ENCODE data around the gene TBC1D25. TPM values are rescaled to one million over a fixed set of nuclear protein-coding genes. Genes with fewer than 3 reads are reported as not detected.
"Not testable (repeated sequence)": the region's sequence is repeated elsewhere in the genome, so short reads cannot be mapped to it uniquely, and the experiment has no call there.

Gene TBC1D25
- total RNA-seq, 1 donor from 2014 or later = 16.9 TPM

DNA sequence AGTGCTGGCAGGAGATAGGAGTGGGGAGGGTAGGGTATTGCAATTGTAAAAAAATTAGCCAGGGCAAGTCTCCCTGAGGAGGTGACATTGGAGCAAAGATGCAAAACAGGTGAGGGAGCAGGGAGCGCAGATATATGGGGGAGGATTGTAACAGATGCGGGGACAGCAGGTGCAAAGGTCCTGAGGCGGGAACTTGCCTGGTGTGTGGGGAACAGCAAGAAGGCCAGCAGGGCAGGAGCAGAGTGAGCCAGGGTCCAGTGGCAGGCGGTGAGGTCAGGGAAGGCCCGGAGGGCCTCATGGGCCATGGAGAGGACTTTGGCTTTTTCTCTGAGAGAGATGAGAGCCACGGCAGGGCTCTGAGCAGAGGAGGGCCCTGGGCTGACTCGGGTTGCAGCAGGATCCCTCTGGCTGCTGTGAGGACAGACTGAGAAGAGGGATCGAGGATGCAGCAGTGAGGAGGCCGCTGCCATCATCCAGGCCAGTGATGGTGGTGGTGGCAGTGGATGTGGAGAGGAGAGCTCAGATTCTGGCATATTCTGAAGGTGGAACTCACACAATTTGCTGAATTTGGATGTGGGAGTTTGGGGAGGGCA, 24.6 kb upstream of the TBC1D25 start:
- intact Hi-C loops (cut with micrococcal nuclease) = no loop called here

DNA sequence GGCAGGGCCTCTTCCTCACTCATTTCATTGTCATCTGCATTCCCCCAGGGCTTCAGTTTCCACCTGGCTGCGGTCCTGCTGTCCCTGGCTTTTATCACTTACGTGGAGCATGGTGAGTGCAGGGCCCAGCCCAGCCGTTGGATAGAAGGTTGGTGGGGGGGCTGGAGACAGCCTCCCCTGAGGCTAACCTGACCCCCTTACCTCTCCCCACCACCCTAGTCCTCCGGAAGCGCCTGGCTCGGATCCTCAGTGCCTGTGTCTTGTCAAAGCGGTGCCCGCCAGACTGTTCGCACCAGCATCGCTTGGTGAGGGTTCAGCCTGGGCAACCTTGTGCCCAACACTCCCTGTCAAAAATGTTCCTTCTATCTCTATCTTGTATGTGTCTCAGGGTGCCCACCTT, 23.7 kb upstream of the TBC1D25 start:
- intact Hi-C loops (cut with micrococcal nuclease) = no loop called here

DNA sequence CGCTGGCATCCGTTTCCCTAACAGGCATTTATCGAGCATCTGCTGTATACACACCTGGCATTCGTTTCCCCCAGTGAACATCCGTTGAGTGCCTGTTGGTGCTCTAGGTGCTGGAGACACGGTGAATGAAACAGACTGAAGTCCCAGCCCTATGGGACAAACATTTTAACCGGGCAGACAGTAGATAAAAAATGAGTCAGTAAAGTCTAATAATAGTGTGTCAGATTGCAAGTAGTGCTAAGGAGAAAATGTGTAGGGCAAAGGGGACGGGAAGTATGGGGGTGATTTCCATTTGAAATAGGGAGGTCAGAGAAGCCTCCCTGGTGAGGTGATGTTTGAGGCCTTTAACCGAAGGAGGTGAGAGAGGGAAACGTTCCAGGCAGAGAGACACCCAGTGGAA, 23.2 kb upstream of the TBC1D25 start:
- intact Hi-C loops (cut with micrococcal nuclease) = no loop called here

DNA sequence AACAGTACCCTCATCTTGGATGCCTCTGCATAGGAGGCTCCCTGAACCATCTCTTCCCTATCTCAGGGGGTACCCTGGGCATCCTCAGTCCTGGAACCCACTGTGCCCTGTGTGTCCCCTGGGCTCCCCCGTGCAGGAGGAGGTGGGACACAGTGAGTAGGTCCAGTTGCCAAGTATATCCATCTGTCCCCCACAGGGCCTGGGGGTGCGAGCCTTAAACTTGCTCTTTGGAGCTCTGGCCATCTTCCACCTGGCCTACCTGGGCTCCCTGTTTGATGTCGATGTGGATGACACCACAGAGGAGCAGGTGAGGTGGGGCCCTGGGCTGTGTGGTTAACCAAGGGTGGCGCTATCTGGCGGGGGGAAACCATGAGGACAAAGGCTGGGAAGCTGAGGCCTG, 22.5 kb upstream of the TBC1D25 start:
- intact Hi-C loops (cut with micrococcal nuclease) = no loop called here

DNA sequence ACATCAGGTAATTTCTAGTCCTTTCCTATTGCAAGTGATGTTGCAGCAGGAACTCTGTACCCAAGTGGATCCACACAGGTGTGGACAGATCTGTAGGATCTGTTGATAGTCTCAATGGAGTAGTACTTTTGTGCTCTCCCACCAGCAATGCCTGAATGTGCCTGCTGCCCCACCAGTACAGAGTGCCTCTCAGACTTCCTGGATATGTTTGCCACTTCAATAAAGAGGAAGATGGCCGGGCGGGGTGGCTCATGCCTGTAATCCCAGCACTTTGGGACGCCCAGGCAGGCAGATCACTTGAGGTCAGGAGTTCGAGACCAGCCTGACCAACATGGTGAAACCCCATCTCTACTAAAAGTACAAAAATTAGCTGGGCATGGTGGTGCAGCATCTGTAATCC, 20.0 kb upstream of the TBC1D25 start:
- intact Hi-C loops (cut with micrococcal nuclease) = not testable (repeated sequence)

DNA sequence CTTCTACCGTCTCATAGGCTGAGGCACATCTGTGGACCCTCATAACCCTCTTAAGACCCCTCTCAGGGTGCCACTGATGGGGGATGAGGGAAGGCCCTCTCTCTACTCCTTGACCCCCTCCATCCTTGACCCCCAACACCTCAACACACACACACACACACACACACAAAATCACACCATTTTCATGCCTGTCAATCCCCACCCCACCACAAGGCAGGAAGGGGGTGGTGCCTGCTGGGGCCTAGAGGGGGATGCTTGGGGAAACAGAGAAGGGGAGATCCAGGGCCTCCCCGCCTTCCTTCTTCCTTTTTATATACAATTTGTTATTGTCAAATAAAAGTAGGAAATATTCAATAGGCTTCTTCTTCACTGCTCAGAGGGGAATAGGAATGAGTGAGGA, 19.1 kb upstream of the TBC1D25 start:
- intact Hi-C loops (cut with micrococcal nuclease) = no loop called here

DNA sequence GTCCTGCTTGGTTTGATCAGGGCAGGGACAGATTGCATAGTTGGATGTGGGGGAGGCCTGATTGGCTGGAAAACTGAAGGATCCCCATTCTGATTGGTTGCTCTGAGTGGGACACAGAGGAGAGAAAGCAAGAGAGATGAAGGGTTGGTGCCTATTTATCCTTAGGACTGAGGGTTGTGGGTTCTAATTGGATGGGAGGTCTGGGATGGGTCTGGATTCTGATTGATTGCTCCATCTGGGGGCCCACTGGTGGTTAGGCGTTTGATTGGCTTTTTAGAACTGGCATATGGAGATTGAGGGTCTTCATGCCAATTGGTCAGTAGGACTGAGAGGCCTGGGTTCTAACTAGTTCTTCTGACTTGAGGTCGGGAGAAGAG, 18.6 kb upstream of the TBC1D25 start:
- intact Hi-C loops (cut with micrococcal nuclease) = loop anchor here (1.0 kb wide), 5 partner anchors 13 to 748 kb away; partner anchors contain the start of genes FTSJ1, PORCN, PPP1R3F and RBM3

DNA sequence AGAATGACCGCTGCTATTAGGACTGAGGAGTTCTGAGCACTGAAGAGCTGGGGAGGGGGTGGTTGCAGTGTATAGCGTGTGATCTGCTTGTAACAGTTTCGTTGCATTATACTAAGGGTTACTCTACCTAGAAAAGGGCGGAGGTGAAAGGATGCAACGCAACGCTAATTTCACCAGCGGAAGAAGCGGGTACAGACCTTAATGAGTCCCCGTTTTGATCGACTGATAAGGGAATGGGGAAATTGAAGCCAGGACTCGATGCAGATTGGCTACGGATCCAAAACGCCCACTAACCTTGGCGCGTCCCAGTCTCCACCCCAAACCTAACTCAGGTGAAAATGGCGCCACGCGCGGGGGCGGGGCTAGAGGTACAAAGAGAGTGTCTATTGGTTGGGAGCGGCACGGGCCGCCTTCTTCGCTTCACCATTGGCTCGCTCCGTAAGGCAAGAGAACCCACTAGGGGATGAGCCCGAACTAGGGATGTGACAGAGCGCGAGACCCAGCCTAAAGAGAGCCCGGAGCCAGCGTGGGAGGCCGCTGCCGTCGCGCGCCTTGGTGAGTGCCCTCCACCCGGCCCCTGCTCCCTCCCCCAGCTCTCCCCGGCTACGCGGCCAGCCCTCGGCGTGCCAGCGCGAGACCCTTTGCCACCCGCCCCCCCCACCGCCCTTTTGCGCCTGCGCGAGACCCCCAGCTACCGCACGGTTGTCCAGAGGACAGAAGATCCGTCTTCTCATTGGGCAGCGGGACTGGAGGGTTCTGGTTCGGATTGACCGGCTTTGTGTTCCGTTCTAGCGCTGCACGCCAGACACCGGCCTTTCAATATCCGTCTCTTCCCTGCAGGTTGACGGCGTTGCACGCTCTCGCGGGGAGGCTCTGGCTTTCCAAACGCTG, 17.9 kb upstream of the TBC1D25 start, which contains the start of gene EBP:
EBP (plus strand) TSS at position 456 of the 891 bp plus-strand sequence. CDS start 1,964 bp downstream, outside the sequence.
- intact Hi-C loops (cut with micrococcal nuclease) = loop anchor here (1.0 kb wide), 5 partner anchors 13 to 748 kb away; partner anchors contain the start of genes FTSJ1, PORCN, PPP1R3F and RBM3

DNA sequence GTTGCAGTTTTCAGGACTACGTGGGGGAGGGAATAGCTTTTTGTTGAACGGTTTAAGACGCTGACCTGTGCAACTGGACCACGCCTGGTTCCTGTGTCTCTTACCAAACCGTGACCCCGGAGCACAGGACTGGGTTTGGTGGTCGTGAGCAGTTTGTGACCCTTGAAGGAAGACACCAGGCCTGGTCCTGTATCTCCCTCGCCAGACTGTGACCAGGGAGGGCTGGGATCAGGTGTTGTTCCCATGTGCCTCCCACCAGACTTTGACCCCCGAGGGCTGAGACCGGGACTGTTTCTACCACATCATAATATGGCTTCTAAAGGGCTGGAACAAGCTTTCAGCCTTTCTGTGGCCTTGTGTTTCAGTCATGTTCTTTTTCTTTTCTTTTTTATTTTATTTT, 17.2 kb upstream of the TBC1D25 start:
- intact Hi-C loops (cut with micrococcal nuclease) = no loop called here

DNA sequence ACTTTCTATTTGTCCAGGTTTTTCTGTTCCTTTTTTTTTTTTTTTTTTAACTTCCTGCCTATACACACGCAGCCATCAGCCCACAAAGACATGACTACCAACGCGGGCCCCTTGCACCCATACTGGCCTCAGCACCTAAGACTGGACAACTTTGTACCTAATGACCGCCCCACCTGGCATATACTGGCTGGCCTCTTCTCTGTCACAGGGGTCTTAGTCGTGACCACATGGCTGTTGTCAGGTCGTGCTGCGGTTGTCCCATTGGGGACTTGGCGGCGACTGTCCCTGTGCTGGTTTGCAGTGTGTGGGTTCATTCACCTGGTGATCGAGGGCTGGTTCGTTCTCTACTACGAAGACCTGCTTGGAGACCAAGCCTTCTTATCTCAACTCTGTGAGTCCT, 15.8 kb upstream of the TBC1D25 start:
- intact Hi-C loops (cut with micrococcal nuclease) = no loop called here

DNA sequence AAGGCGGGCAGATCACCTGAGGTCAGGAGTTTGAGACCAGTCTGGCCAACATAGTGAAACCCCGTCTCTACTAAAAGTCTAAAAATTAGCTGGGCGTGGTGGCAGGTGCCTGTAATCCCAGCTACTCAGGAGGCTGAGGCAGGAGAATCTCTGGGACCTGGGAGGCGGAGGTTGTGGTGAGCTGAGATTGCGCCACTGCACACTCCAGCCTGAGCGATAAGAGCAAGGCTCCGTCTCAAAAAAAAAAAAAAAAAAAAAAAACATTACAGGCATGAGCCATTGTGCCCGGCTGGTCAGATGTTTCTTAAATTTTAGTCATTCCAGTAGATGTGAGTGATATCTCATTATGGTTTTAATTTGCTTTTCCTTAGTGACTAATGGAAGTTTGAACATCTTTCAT, 13.7 kb upstream of the TBC1D25 start:
- intact Hi-C loops (cut with micrococcal nuclease) = not testable (repeated sequence)

DNA sequence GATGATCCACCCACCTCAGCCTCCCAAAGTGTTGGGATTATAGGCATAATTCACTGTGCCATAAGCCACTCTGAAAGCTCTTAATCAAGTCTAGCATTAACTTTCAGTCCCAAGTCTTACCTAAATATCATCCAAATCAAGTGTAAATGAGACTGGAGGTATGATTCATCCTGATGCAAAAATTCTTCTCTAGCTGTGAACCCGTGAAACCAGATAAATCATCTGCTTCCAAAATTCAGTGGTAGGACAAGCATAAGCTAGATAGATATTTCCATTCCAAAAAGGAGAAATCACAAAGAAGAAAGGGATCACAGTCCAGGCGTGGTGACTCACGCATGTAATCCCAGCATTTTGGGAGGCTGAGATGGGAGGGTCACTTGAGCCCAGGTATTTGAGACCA, 8.8 kb upstream of the TBC1D25 start:
- intact Hi-C loops (cut with micrococcal nuclease) = no loop called here

DNA sequence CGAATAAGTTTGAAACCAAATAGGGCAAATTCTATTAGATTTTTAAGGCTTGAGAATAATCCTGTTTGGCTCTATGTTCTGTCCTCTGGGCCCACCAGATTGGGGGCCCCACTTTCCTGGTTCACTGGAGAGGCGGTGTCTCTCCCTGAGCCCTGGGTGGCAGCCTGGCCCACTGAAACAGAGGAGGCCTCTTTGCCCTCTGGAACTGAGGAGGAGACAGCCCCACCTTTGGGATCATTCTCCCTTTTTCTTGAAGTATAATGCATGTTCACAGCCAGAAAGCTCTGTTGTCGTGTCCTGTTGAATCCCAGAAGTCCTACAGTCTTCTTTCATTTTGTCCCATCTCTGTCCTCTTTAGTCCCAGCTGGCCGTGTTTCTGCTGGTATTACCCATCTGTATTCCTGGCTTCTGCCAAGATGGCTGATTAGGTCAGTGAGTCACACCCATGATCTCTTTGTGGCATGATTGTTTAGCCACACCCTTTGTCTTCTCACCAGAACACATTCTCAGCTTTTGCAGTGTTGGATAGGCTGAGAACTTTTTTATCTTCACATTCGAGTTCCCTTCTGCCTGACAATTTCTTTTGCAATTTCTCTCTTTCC, 8.1 kb upstream of the TBC1D25 start:
- intact Hi-C loops (cut with micrococcal nuclease) = no loop called here

DNA sequence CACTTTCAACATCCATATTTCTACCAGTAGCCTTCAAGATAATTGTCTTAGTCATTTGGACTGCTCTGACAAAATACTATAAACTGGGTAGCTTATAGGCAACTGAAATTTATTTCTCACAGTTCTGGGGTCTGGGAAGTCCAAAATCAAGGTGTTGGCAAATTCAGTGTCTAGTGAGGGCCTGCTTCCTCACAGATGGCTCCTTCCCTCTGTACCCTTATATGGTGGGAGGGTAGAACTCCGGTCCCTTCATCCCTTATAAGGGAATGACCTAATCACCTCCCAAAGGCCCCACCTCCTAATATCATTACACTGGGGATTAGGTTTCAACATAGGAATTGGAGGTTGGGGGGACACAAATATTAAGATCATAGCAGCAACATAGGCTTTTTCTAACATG, 7.4 kb upstream of the TBC1D25 start:
- intact Hi-C loops (cut with micrococcal nuclease) = no loop called here

DNA sequence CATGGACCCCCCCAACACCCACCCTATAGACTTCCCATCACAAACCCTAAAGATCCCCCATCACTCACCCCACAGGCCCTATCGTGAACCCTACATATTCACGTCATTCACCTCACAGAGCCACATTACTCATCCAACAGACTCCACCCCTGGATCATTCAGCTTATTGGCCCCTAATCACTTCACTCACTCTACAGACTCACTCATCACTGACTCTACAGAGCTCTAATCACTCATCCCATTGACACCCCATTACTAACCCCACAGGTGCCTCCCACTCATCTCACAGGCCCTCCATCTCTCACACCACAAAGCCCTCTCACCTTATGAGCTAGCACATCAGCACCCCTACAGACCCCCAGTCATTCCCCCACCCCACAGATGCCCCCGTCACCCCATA, 6.3 kb upstream of the TBC1D25 start:
- intact Hi-C loops (cut with micrococcal nuclease) = no loop called here

DNA sequence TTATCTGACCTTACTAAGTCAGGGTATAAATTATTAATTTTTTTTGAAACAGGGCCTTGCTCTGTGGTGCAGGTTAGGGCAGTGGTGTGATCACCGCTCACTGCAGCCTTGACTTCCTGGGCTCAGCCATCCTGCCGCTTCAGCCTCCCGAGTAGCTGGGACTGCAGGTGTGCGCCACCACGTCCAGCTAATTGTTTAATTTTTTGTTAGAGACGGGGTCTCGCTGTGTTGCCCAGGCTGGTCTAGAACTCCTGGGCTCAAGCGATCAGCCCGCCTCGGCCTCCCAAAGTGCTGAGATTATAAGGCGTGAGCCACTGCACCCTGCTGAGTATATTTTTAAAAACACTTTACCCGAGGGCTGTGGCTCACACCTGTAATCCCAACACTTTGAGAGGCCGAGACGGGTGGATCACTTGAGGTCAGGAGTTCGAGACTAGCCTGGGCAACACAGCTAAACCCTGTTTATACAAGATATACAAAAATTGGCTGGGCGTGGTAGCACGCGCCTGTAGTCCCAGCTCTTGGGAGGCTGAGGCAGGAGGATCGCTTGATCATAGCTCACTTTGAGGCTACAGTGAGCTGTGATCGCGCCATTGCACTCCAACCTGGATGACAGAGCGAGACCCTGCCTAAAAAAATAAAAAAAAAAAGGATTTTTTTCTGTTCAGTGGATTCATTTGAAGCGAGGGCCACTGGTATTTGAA, 721 bp upstream of the TBC1D25 start:
- intact Hi-C loops (cut with micrococcal nuclease) = loop anchor here (1.0 kb wide), 3 partner anchors 17 to 62 kb away; partner anchors contain the start of genes EBP, FTSJ1 and RBM3

DNA sequence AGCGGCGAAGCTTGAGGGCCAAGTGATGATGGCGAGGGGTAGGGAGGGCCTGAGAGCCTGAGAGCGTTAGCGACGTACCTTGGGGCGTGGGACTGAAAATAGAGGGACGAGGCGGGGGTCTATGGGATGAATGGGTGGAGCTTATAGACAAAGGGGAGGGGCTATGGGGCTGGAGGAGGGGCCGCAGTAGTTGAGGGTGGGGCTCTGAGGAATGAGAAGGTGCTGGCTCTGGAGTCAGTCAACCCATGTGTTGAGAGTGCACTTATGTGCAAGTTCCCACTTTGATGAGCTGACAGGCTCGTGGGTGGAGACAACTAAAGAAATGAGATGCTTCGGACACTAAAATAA, 488 bp downstream of the TBC1D25 start:
- intact Hi-C loops (cut with micrococcal nuclease) = loop anchor here (2.0 kb wide), 2 partner anchors 31 to 57 kb away; partner anchors contain the start of genes PORCN and WDR13

DNA sequence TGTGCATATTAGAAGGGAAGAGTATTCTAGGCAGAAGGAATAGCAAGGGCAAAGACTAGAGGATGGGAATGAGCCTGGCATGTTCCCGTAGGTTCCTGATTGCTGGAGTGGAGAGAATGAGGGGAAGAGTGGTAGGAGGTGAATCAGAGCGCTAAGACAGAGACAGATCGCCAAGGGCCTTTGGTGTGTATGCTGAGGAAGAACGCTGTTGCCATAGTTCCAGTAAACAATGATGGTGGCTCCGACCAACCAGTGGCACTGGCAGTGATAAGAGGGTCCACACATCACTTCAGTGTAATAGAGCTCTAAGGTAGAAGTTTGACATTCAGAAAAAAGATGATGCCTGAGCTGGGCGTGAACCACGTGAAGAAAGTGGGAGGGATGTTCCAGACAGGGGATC, 966 bp downstream of the TBC1D25 start:
- intact Hi-C loops (cut with micrococcal nuclease) = loop anchor here (2.0 kb wide), 2 partner anchors 32 to 56 kb away; partner anchors contain the start of genes PORCN and WDR13

DNA sequence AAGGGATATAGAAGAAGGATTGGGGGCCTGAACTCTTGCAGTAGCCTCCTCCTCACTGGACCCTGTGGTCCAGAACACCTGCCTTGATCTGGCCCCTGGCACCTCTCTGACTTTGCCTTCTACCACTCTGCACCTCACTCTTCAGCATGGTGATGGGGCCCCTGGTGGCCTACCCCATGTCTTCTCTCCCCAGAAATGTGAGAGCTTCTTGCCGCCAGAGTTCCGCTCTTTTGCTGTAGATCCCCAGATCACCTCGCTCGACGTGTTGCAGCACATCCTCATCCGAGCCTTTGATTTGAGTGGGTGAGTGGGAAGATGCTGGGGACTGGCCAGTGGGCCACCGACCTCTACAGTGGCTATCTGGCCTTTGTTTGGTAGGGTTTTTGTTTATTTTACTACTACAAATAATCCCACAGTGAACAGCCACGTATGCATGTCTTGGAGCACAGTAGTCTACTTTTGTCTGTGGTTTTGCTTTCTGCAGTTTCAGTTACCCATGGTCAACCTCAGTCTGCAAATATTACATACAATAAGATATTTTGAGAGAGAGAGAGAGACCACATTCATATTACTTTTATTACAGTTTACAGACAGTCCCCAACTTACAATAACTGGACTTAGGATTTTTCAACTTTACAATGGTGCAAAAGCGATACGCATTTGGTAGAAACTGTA, 1.8 kb downstream of the TBC1D25 start:
- intact Hi-C loops (cut with micrococcal nuclease) = loop anchor here (2.0 kb wide), 2 partner anchors 32 to 56 kb away; partner anchors contain the start of genes PORCN and WDR13

DNA sequence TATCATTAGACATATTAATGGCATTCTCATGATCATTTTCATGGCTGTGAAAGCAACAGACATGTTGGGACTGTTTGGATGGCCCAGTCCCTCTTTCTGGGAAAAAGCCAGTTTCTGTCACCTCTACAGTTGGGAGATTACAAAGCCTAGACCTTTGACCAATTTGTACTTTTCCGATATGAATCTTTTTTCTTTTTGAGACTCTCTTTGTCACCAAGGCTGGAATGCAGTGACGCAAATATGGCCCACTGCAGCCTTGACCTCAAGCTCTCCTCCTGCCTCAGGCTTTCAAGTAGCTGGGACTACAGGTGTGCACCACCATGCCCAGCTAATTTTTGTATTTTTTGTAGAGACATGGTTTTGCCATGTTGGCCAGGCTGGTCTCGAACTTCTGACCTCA, 9.4 kb downstream of the TBC1D25 start:
- intact Hi-C loops (cut with micrococcal nuclease) = no loop called here
